ENCODE measurements around the gene AKR1B15.

GRCh38 chr7:134532954-134533218 is 16.0 kb upstream of the AKR1B15 start:
- TF ChIP-seq CTCF (IDR thresholded peaks at IDR 0.05) (no peak), POLR2A (IDR thresholded peaks at IDR 0.05) (no peak)
